IMR-90 (cell line): ENCODE data around the gene SMTNL1. TPM values are rescaled to one million over a fixed set of nuclear protein-coding genes. Genes with fewer than 3 reads are reported as not detected.

ENCODE experiments used
- ATAC-seq: fragments of 200-7000 bp; cut with Tn5 transposase; 2 replicates; pipeline ENCODE4 v1.9.1; 2020; ENCODE audit warnings: low read depth, mild to moderate bottlenecking, moderate library complexity
- BruUV-seq: library from RNA; stranded (reverse); fragments of 400-500 nt; replicated peaks from 2 replicates; lab custom pipeline; 2021; lab: Mats Ljungman, UMichigan
- CTCF ChIA-PET: fragments of 300-600 bp; formaldehyde crosslinking; extraction: SDS; loops from one replicate; lab custom pipeline; 2021; ENCODE audit warnings: antibody characterized with exemption; lab: Yijun Ruan, JAX
- POLR2A ChIA-PET: fragments of 300-600 bp; sonication (Branson Sonifier 250); formaldehyde crosslinking; loops from one replicate; lab custom pipeline; 2022; ENCODE audit warnings: antibody characterized with exemption; ENCODE audit not compliant: unreplicated experiment; lab: Charles Lee
- DNase-seq: peaks from one replicate; pipeline ENCODE4 v3.0.0; 2013
- H2AFZ ChIP-seq: replicated peaks from 2 replicates; pipeline ENCODE3; 2013; ENCODE audit warnings: low read length, mild to moderate bottlenecking; ENCODE audit not compliant: poor library complexity
- H2AK5ac ChIP-seq: 2 replicates; pipeline ENCODE4 v1.6.1; 2013; ENCODE audit warnings: low read depth, low read length, inconsistent platforms
- H2AK9ac ChIP-seq: replicated peaks from 2 replicates; pipeline ENCODE3; 2013; ENCODE audit warnings: mild to moderate bottlenecking, low read depth, low read length, moderate library complexity; ENCODE audit not compliant: poor library complexity
- H2BK120ac ChIP-seq: 2 replicates; pipeline ENCODE4 v1.6.1; 2013; ENCODE audit warnings: low read depth, low read length, inconsistent platforms
- H2BK15ac ChIP-seq: 3 replicates; pipeline ENCODE4 v1.6.1; 2013; ENCODE audit warnings: low read depth, low read length, inconsistent platforms
- H2BK20ac ChIP-seq: 2 replicates; pipeline ENCODE4 v1.6.1; 2013; ENCODE audit warnings: low read depth, mild to moderate bottlenecking, inconsistent platforms, low read length, moderate library complexity
- H2BK5ac ChIP-seq: 2 replicates; pipeline ENCODE4 v1.6.1; 2013; ENCODE audit warnings: mild to moderate bottlenecking, low read depth, low read length, inconsistent platforms; ENCODE audit not compliant: poor library complexity, severe bottlenecking
- H3K14ac ChIP-seq: replicated peaks from 2 replicates; pipeline ENCODE4 v1.6.1; 2013; ENCODE audit warnings: low read depth, low read length, inconsistent platforms
- H3K18ac ChIP-seq: 2 replicates; pipeline ENCODE4 v1.6.1; 2013; ENCODE audit warnings: low read depth, low read length, control low read depth
- H3K23ac ChIP-seq: 2 replicates; pipeline ENCODE4 v1.6.1; 2013; ENCODE audit warnings: low read depth, low read length, inconsistent platforms
- H3K27ac ChIP-seq: 2 replicates; pipeline ENCODE4 v1.5.1; 2013; ENCODE audit warnings: mild to moderate bottlenecking, control low read depth, low read length; ENCODE audit not compliant: insufficient read depth
- H3K27me3 ChIP-seq: 2 replicates; pipeline ENCODE4 v1.6.1; 2013; ENCODE audit warnings: low read length; ENCODE audit not compliant: control insufficient read depth, insufficient read depth
- H3K36me3 ChIP-seq: 2 replicates; pipeline ENCODE4 v1.6.1; 2013; ENCODE audit warnings: low read length, mixed read lengths; ENCODE audit not compliant: control insufficient read depth, insufficient read depth
- H3K4ac ChIP-seq: 2 replicates; pipeline ENCODE4 v1.6.1; 2013; ENCODE audit warnings: low read depth, low read length, inconsistent platforms
- H3K4me1 ChIP-seq: 2 replicates; pipeline ENCODE4 v1.6.1; 2013; ENCODE audit warnings: low read length, mixed read lengths; ENCODE audit not compliant: control insufficient read depth, insufficient read depth
- H3K4me2 ChIP-seq: 2 replicates; pipeline ENCODE4 v1.6.1; 2013; ENCODE audit warnings: low read depth, mild to moderate bottlenecking, control low read depth, low read length, moderate library complexity
- H3K4me3 ChIP-seq: 2 replicates; pipeline ENCODE4 v1.5.1; 2013; ENCODE audit warnings: low read depth, mild to moderate bottlenecking, control low read depth, low read length, moderate library complexity; ENCODE audit not compliant: insufficient read depth
- H3K56ac ChIP-seq: 2 replicates; pipeline ENCODE4 v1.6.1; 2013; ENCODE audit warnings: low read length, inconsistent platforms; ENCODE audit not compliant: insufficient read depth; ENCODE audit errors: extremely low read depth
- H3K79me1 ChIP-seq, 2 experiments: 2 replicates each; pipeline ENCODE4 v1.6.1; 2013; ENCODE audit warnings: low read length in 2 of 2, inconsistent platforms in 1 of 2, low read depth in 1 of 2
- H3K9ac ChIP-seq: 2 replicates; pipeline ENCODE4 v1.6.1; 2013; ENCODE audit warnings: low read depth, low read length, control low read depth
- H3K9me1 ChIP-seq: 2 replicates; pipeline ENCODE4 v1.6.1; 2013; ENCODE audit warnings: low read length, inconsistent platforms; ENCODE audit not compliant: insufficient read depth
- H3K9me3 ChIP-seq: 2 replicates; pipeline ENCODE4 v1.6.1; 2013; ENCODE audit warnings: low read length; ENCODE audit not compliant: control insufficient read depth, insufficient read depth
- H4K20me1 ChIP-seq: 2 replicates; pipeline ENCODE4 v1.6.1; 2013; ENCODE audit warnings: low read length, inconsistent platforms; ENCODE audit not compliant: insufficient read depth
- H4K5ac ChIP-seq: 2 replicates; pipeline ENCODE4 v1.6.1; 2013; ENCODE audit warnings: mild to moderate bottlenecking, low read depth, low read length, control low read depth
- H4K8ac ChIP-seq, 2 experiments: 2 replicates each; pipeline ENCODE4 v1.6.1; 2013; ENCODE audit warnings: low read depth in 2 of 2, low read length in 2 of 2, control low read depth in 1 of 2, inconsistent platforms in 1 of 2
- H4K91ac ChIP-seq: 2 replicates; pipeline ENCODE4 v1.6.1; 2013; ENCODE audit warnings: low read depth, low read length, inconsistent platforms; ENCODE audit not compliant: insufficient read depth
- BHLHE40 ChIP-seq: fragments of 150-350 bp; IDR thresholded peaks from 2 replicates; pipeline ENCODE4 v1.6.1; 2016; ENCODE audit warnings: mild to moderate bottlenecking, low read depth, low read length
- CEBPB ChIP-seq: IDR thresholded peaks from 2 replicates; pipeline ENCODE4 v1.6.1; 2012; ENCODE audit warnings: low read depth, low read length, improper control_type of control experiment
- CHD1 ChIP-seq: IDR thresholded peaks from 2 replicates; pipeline ENCODE4 v1.6.1; 2012; ENCODE audit warnings: low read depth, low read length, improper control_type of control experiment
- CTCF ChIP-seq: conservative IDR thresholded peaks from 2 replicates; pipeline ENCODE4 v1.5.1; 2012; ENCODE audit warnings: mild to moderate bottlenecking, low read depth, low read length, improper control_type of control experiment
- ELK1 ChIP-seq: fragments of 150-350 bp; IDR thresholded peaks from 2 replicates; pipeline ENCODE4 v1.6.1; 2016; ENCODE audit warnings: low read depth, mild to moderate bottlenecking, low read length, moderate library complexity, borderline replicate concordance
- FOS ChIP-seq: fragments of 150-350 bp; IDR thresholded peaks from 2 replicates; pipeline ENCODE4 v1.6.1; 2016; ENCODE audit warnings: low read depth, low read length
- MAFK ChIP-seq: IDR thresholded peaks from 2 replicates; pipeline ENCODE4 v1.6.1; 2012; ENCODE audit warnings: low read depth, low read length, improper control_type of control experiment
- MAZ ChIP-seq: IDR thresholded peaks from 2 replicates; pipeline ENCODE4 v1.6.1; 2012; ENCODE audit warnings: low read depth, mild to moderate bottlenecking, low read length, improper control_type of control experiment, moderate library complexity, borderline replicate concordance
- MXI1 ChIP-seq: IDR thresholded peaks from 2 replicates; pipeline ENCODE4 v1.6.1; 2012; ENCODE audit warnings: low read depth, mild to moderate bottlenecking, low read length, moderate library complexity, borderline replicate concordance
- NFE2L2 ChIP-seq: fragments of 150-350 bp; IDR thresholded peaks from 2 replicates; pipeline ENCODE4 v1.6.1; 2016; ENCODE audit warnings: low read depth, mild to moderate bottlenecking, low read length
- POLR2A ChIP-seq: IDR thresholded peaks from 2 replicates; pipeline ENCODE4 v1.6.1; 2012; ENCODE audit warnings: mild to moderate bottlenecking, low read depth, low read length
- RAD21 ChIP-seq: IDR thresholded peaks from 2 replicates; pipeline ENCODE4 v1.6.1; 2012; ENCODE audit warnings: low read length, improper control_type of control experiment
- RFX5 ChIP-seq: IDR thresholded peaks from 2 replicates; pipeline ENCODE4 v1.8.0; 2012; ENCODE audit warnings: low read depth, mild to moderate bottlenecking, low read length, moderate library complexity
- SMC3 ChIP-seq: fragments of 150-350 bp; IDR thresholded peaks from 2 replicates; pipeline ENCODE4 v1.6.1; 2016; ENCODE audit warnings: low read depth, mild to moderate bottlenecking, antibody characterized with exemption, low read length, moderate library complexity
- USF2 ChIP-seq: fragments of 150-350 bp; IDR thresholded peaks from 2 replicates; pipeline ENCODE4 v1.6.1; 2017; ENCODE audit warnings: mild to moderate bottlenecking, antibody characterized with exemption, low read length, low read depth
- WGBS, 2 experiments: methylation state at CpG; one replicate each; pipeline versions ENCODE4 v1.1.5 to v1.1.7; 2013; ENCODE audit warnings: missing lambda C conversion rate in 2 of 2; ENCODE audit not compliant: insufficient read length in 1 of 2; ENCODE audit errors: extremely low coverage in 2 of 2; 5-methylcytosine and 5-hydroxymethylcytosine counted together
- dilution Hi-C: fragments of 300-500 bp; cut with HindIII; formaldehyde crosslinking; loops from one replicate; pipeline ENCODE4 v1.14.3; 2018; ENCODE audit warnings: low sequenced_read_pairs; ENCODE audit not compliant: unreplicated experiment
- in situ Hi-C: fragments of 300-500 bp; cut with MboI; formaldehyde crosslinking; loops from 3 replicates; pipeline ENCODE4 v1.14.3; 2019; ENCODE audit warnings: low sequenced_read_pairs, inconsistent platforms, mixed read lengths
- intact Hi-C: fragments of 100-400 bp; cut with micrococcal nuclease; formaldehyde crosslinking; loops from 2 replicates; pipeline ENCODE4 v1.10.0; 2022
- polyA plus RNA-seq, 3 experiments: library from polyadenylated mRNA; depleted of rRNA; stranded (reverse); fragments of >200 nt; gene quantifications; 2 replicates each; pipeline ENCODE4 v1.2.3, GENCODE V29; 2012; ENCODE audit warnings: low replicate concordance in 1 of 3
- total RNA-seq: library from RNA; depleted of rRNA; stranded (reverse); fragments of >200 nt; gene quantifications from 2 replicates; pipeline ENCODE4 v1.2.3, GENCODE V29; 2012

SMTNL1 gene
- total and polyA plus RNA-seq, 2 of the 4 experiments (the other 2 are of a cell fraction): not detected

DNA sequence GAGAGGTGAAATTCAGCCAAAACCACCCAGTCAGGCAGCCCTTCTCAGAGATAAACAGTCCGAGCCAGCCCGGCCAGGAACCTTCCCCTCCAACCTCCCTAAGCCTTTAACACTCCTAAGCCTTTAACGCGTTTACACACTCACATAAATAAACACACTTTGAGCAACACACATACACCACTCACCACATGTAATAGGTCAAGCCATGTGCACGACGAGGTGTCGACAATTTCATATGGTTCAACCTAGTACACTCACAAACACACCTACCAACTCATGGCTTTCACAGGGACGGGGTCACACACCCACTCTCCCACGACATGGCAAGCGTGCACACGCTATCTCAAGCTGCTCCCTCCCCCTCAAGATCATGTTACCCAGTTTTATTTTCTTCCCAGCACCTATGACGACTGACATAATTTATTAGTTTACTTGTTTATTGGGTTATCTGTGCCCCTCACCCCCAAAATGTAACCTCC, 37.4 kb upstream of the SMTNL1 start:
- Histone ChIP-seq H2AFZ (peak overlapping the region; percentile 87), H3K18ac (no peak overlapping the region), H2AK5ac (peak overlapping the region; percentile 32; the same call in 1 of the 2 replicates), H2BK5ac (no peak overlapping the region), H3K27ac (peak overlapping the region; percentile 4; the same call in 1 of the 2 replicates), H3K4me2 (peak overlapping the region; percentile 72), H3K56ac (no peak overlapping the region), H3K4ac (peak overlapping the region; percentile 18), H2BK20ac (no peak overlapping the region), H2BK15ac (no peak overlapping the region; the same call in 2 of the 3 replicates), H3K4me3 (peak overlapping the region; percentile 23; the same call in 1 of the 2 replicates), H4K20me1 (no peaks in the 10 kb centered on the region; the same call in 1 of the 2 replicates), H4K8ac (peak overlapping the region; percentile 7 to 84; a peak in 2 of 4 replicates), H3K27me3 (no peaks in the 10 kb centered on the region), H3K14ac (no peak overlapping the region), H3K9me1 (peaks cover 13% of the 10 kb centered on the region; the same call in 1 of the 2 replicates), H3K79me1 (peaks cover 3 to 26% of the 10 kb centered on the region in 2 experiments; a peak in 3 of 4 replicates), H3K9ac (no peak overlapping the region), H2BK120ac (no peak overlapping the region), H3K36me3 (peaks cover 26% of the 10 kb centered on the region), H3K4me1 (peaks cover 15% of the 10 kb centered on the region), H3K9me3 (no peaks in the 10 kb centered on the region), H4K5ac (0 out of 2 replicates have a peak overlapping the region, but pooled peaks have one; percentile 26), H2AK9ac (peak overlapping the region; percentile 87), H4K91ac (no peak overlapping the region), H3K23ac (no peak overlapping the region)
- in situ Hi-C loops (loop anchor here (10.0 to 25.0 kb wide), 3 partner anchors 145 to 1012 kb away; partner anchors contain the start of genes OR5B21 and YPEL4), intact Hi-C loops (no loop called here), dilution Hi-C loops (no loop called here)
- ChIA-PET CTCF (interaction anchor here (0.6 kb wide), 1 partner anchor 42 kb away, joined by 3 read pairs; no protein-coding TSS in a partner anchor), POLR2A (no interaction called here)
- TF ChIP-seq ELK1 (no peak), USF2 (no peak), CEBPB (no peak), MAZ (no peak), MXI1 (no peak), BHLHE40 (no peak), FOS (no peak), NFE2L2 (no peak), RFX5 (no peak), CTCF (no peak), RAD21 (no peak), CHD1 (no peak), SMC3 (no peak), MAFK (no peak), POLR2A (no peak)
- ATAC-seq (peak; percentile 67), DNase-seq (no peak)
- WGBS, 2 experiments: 18% methylated on average over 8 of the region's 12 CpGs; no CpG with 5 or more reads in 1 of the 2 experiments
- no TSS peak for BruUV-seq
